ENCODE results near the gene B3GAT2. TPM values are rescaled to one million over a fixed set of nuclear protein-coding genes. Genes with fewer than 3 reads are reported as not detected.

Gene B3GAT2
- polyA plus RNA-seq, 2 of the 4 experiments (the other 2 are of a cell fraction) = 0.05 to 0.10 TPM

DNA sequence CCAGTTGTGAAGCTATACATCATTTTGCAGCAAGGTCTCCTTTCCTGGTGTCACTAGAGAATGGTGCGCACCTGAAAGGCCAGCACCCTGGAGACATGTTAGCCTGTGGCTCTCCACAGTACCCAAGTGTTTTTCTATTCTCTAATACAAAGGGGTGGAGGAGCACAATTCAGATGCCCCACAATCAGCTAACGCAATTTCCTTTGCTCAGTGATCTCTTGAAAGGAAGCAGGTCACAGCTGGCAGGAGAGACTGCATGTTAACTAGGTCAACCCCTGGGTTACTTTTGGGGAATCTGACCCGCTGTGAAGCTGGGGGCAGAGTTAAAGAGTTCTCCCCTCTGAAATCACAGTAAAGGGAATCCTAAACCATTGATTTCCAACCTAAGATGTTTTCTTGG lies 92.5 kb downstream of the B3GAT2 start (continued):
- TF ChIP-seq, protein P1, sequence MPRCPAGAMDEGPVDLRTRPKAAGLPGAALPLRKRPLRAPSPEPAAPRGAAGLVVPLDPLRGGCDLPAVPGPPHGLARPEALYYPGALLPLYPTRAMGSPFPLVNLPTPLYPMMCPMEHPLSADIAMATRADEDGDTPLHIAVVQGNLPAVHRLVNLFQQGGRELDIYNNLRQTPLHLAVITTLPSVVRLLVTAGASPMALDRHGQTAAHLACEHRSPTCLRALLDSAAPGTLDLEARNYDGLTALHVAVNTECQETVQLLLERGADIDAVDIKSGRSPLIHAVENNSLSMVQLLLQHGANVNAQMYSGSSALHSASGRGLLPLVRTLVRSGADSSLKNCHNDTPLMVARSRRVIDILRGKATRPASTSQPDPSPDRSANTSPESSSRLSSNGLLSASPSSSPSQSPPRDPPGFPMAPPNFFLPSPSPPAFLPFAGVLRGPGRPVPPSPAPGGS (IDR thresholded peaks at IDR 0.05) = no peak
- TF ChIP-seq NPAS2 (CRISPR knock-in tag; IDR thresholded peaks at IDR 0.05; ENCODE audit: borderline replicate concordance) = no peak
- TF ChIP-seq RAD21 (conservative IDR thresholded peaks at IDR 0.05 in 1 of 2, IDR thresholded peaks at IDR 0.05 in 1 of 2) = no peak
- TF ChIP-seq EHF (CRISPR knock-in tag; IDR thresholded peaks at IDR 0.05) = no peak
- no peak for TF ChIP-seq KDM5A (IDR thresholded peaks at IDR 0.05)
- TF ChIP-seq ZSCAN20 (CRISPR knock-in tag; IDR thresholded peaks at IDR 0.05) = no peak
- no peak for TF ChIP-seq RARB (CRISPR knock-in tag; IDR thresholded peaks at IDR 0.05)
- TF ChIP-seq TP53 (CRISPR knock-in tag; IDR thresholded peaks at IDR 0.05) = no peak

DNA sequence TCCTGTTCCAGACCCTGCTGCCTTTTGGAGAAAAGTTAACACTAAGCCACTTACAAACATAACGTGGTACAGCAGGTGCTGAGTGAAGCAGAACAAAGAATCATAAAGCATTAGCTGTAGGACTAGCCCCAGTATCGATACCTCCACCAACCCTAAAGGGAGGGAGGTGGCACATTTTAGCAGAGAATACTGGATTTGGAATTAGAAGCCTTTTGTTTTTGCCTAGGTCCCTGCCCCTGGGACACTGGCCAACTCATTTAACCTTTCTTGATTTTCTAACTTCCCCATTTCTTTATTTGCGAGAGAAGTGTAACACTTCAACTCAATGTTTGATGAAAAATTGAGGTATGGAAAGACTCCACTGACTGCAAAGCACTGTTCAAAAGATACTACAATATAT lies 93.5 kb downstream of the B3GAT2 start:
- H3K4me2 ChIP-seq = no peak overlapping the region
- H3K27ac ChIP-seq = no peak overlapping the region
- CTCF ChIA-PET = no interaction called here
- H3K4me1 ChIP-seq = no peaks in the 10 kb centered on the region
- 88% methylated on average over 3 of the region's 3 CpGs for WGBS (ENCODE audit: missing lambda C conversion rate)
- POLR2A ChIA-PET = no interaction called here
- no peak for ATAC-seq
- H3K4me3 ChIP-seq = no peak overlapping the region
- TF ChIP-seq MYC (IDR thresholded peaks at IDR 0.05; ENCODE audit: borderline replicate concordance, low read length) (no peak), BHLHE40 (IDR thresholded peaks at IDR 0.05; ENCODE audit: low read depth, low read length) (no peak), RCOR1 (IDR thresholded peaks at IDR 0.05; ENCODE audit: low read depth, low read length) (no peak), ESRRA (IDR thresholded peaks at IDR 0.05; ENCODE audit: borderline replicate concordance, low read length) (no peak), FOXS1 (CRISPR knock-in tag; IDR thresholded peaks at IDR 0.05) (no peak), CHD2 (IDR thresholded peaks at IDR 0.05; ENCODE audit: low read length, partially characterized antibody) (no peak), SREBF2 (IDR thresholded peaks at IDR 0.05) (no peak), FOSL2 (IDR thresholded peaks at IDR 0.05) (no peak), FOSL2 (CRISPR knock-in tag; IDR thresholded peaks at IDR 0.05) (no peak)
- TF ChIP-seq, protein P2, sequence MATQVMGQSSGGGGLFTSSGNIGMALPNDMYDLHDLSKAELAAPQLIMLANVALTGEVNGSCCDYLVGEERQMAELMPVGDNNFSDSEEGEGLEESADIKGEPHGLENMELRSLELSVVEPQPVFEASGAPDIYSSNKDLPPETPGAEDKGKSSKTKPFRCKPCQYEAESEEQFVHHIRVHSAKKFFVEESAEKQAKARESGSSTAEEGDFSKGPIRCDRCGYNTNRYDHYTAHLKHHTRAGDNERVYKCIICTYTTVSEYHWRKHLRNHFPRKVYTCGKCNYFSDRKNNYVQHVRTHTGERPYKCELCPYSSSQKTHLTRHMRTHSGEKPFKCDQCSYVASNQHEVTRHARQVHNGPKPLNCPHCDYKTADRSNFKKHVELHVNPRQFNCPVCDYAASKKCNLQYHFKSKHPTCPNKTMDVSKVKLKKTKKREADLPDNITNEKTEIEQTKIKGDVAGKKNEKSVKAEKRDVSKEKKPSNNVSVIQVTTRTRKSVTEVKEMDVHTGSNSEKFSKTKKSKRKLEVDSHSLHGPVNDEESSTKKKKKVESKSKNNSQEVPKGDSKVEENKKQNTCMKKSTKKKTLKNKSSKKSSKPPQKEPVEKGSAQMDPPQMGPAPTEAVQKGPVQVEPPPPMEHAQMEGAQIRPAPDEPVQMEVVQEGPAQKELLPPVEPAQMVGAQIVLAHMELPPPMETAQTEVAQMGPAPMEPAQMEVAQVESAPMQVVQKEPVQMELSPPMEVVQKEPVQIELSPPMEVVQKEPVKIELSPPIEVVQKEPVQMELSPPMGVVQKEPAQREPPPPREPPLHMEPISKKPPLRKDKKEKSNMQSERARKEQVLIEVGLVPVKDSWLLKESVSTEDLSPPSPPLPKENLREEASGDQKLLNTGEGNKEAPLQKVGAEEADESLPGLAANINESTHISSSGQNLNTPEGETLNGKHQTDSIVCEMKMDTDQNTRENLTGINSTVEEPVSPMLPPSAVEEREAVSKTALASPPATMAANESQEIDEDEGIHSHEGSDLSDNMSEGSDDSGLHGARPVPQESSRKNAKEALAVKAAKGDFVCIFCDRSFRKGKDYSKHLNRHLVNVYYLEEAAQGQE (IDR thresholded peaks at IDR 0.05) = no peak
- TF ChIP-seq, protein P3, sequence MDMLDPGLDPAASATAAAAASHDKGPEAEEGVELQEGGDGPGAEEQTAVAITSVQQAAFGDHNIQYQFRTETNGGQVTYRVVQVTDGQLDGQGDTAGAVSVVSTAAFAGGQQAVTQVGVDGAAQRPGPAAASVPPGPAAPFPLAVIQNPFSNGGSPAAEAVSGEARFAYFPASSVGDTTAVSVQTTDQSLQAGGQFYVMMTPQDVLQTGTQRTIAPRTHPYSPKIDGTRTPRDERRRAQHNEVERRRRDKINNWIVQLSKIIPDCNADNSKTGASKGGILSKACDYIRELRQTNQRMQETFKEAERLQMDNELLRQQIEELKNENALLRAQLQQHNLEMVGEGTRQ (IDR thresholded peaks at IDR 0.05) = no peak
- FAIRE-seq = no peak
- DNase-seq (ENCODE audit: low read depth in 1 of 2, low spot score in 1 of 2) = no peak
- no peaks in the 10 kb centered on the region for H3K9me3 ChIP-seq

DNA sequence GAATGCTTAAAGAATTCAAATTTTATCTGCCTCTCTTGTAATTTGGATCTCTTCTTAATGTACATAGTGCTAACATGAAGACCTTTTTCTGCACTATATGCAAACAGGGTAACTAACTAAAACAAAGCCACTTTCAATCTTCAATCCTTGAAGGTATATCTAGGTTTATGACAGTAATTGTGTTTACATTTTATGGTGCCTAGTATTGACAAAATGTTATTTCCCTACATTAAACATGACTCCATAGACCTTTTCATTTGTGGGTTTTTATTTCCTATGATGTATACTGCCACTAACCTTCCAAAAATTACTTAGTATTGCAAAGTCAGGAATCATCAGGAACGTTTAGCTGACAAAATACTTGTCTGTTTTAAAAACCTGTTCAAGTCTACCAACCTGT lies 95.9 kb downstream of the B3GAT2 start:
- no peaks in the 10 kb centered on the region for H3K9me3 ChIP-seq
- FAIRE-seq = no peak
- H3K4me3 ChIP-seq = no peak overlapping the region
- no peak for DNase-seq (ENCODE audit: low read depth in 1 of 2, low spot score in 1 of 2)
- WGBS (ENCODE audit: missing lambda C conversion rate) = 14% methylated on average over 1 of the region's 1 CpG
- ATAC-seq = no peak
- no peak overlapping the region for H3K27ac ChIP-seq
- POLR2A ChIA-PET = no interaction called here
- H3K4me1 ChIP-seq = no peaks in the 10 kb centered on the region
- CTCF ChIA-PET = interaction anchor here (1.1 kb wide), 1 partner anchor 24 kb away, joined by 3 read pairs; no protein-coding TSS in a partner anchor
- H3K4me2 ChIP-seq = no peak overlapping the region
- no peak for TF ChIP-seq CHD4 (IDR thresholded peaks at IDR 0.05; ENCODE audit: borderline replicate concordance)
- TF ChIP-seq SMC3 (IDR thresholded peaks at IDR 0.05) = no peak
- TF ChIP-seq, protein P4, sequence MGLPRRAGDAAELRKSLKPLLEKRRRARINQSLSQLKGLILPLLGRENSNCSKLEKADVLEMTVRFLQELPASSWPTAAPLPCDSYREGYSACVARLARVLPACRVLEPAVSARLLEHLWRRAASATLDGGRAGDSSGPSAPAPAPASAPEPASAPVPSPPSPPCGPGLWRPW (IDR thresholded peaks at IDR 0.05) = no peak
- TF ChIP-seq EP300 (IDR thresholded peaks at IDR 0.05) = no peak
- no peak for TF ChIP-seq ZFP36 (IDR thresholded peaks at IDR 0.05; ENCODE audit: borderline replicate concordance, partially characterized antibody)
- no peak for TF ChIP-seq HEYL (CRISPR knock-in tag; IDR thresholded peaks at IDR 0.05)
- TF ChIP-seq HOXA7 (CRISPR knock-in tag; IDR thresholded peaks at IDR 0.05) = no peak
- no peak for TF ChIP-seq CBX2 (IDR thresholded peaks at IDR 0.05; ENCODE audit: borderline replicate concordance, low read depth)
- no peak for TF ChIP-seq POLR2AphosphoS2 (conservative IDR thresholded peaks at IDR 0.05; ENCODE audit: low read length)
- TF ChIP-seq, protein P1 (IDR thresholded peaks at IDR 0.05) = no peak
